Measurements from ENCODE around the gene MAML2.

Gene MAML2

DNA sequence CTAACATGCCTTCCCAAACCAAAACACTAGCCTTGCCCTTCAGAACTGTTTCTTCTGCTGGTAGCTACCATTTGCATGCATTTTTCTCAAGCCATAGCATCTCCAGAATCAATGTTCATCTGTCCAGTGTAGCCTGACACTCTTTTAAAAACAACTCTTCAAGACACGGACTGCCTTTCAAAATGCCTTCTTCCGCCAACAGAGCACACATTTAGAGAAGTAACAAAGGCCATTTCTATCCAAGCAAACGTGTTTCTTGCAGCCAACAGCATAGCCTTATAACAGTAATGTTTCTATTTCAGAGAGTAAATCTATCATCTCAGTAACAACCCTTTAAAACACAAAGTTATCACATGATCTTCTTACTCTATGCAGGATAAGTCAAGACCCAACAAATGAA lies 275.8 kb downstream of the MAML2 start:
- no peak for DNase-seq (ENCODE audit: low spot score)

DNA sequence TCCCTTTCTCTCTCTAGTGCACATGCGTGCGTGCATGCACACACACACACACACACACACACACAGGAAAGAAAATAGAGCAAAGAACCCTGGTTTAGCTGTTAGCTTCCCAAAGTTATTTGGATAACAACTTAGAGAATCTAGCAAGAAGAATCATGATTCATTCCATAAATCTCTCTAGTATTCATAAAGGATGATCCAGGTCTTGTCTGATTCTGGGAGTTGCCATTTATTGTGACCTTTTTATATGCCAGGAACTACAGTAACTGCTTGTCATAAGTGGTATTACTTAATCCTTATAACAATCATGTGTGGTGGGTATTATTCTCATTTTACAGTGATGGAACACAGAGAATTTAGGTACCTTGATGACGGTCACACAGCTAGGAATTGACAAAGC lies 277.6 kb downstream of the MAML2 start:
- DNase-seq (ENCODE audit: low spot score): no peak

DNA sequence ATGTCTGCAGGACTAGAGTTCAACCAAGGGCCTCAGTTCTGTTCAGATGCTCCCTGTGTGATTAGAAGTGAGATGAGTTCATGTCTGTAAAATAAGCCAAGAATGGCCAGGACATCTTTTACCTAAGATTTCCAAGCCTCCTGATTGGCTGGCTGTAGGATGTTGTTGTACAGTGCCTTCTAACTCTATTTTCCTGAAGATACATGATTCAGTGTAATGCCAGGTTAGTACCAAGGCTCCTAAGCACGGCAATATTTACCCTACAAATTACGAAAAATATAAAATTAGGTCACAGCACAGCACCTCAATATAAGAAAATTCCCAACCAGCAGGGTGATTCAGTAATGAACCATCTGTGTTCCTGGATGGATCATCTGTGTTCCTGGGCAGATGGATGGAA lies 279.1 kb downstream of the MAML2 start:
- no peak for DNase-seq (ENCODE audit: low spot score)

DNA sequence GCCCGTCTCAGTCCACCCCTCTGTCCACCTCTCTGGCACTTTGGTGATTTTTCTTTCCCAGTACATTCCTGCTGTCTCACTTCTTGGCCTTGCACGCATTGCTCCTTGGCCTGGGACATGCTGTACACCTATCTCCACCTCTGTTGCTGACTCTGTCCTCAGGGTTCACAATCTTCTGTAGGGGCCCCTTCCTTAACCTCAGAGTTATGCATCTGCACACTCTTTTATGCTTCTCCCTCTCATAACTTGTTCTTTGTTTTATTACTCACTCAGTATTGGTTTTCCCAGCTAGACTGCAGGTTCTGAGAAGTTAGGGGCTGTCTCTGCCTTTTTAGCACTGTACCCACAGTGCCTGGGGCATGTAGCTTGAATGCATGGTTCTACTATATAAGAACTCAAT lies 279.9 kb downstream of the MAML2 start:
- DNase-seq (ENCODE audit: low spot score): peak; percentile 27

DNA sequence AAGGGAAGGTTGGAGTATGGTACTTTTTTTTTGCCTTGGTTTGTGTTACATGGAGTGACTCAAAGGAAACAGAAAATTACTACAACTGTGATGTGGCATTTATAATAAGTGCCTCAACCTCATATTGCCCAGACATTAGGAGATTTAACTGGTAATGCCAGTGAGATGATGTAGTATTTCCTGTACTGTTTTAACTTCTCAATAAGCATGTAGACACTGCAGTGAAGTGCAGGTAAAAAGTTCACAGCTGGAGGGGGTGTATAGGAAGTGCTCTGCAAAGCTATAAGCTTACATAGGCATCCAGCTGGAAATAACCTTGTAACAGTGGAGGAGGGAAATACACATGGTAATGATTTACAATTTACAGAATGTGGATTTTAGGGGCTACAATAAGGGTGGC lies 280.9 kb downstream of the MAML2 start:
- DNase-seq (ENCODE audit: low spot score): peak; percentile 74

DNA sequence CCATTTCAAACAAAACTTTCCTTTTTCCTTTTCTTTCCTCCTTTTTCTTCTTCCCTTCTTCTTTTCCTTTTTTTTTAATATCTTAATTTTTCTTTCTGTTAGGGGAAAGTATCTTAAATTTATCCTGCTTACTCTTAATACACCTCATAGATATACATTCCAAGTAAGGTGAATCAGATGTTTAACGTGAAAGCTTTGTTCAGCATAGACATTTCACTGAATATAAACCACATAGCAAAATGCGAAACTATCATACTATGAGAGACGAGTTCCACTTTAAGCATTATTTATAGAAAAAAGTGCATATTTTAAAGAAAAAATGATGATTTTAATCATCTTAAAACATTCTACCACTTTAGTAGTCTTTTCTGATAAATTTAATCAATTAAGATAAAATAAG lies 281.3 kb downstream of the MAML2 start:
- no peak for DNase-seq (ENCODE audit: low spot score)

DNA sequence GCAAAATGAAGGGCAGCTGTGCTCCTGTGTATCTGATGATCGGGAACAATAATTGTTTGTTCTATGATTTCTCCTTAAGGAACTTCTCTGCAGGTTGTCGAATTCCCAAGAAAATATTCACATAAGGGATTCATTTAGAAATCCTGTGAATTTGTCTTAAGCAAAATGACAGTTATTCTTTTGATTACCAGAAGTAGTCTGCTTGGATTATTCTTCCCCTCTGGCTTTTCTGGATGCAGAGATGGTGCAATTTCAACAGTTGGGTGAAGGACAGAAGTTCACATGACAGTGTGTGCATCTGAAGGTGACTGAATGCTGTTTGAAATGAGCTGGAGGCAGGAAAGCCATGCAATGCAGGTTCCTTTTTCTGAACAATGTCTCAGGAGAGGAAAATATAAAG lies 281.9 kb downstream of the MAML2 start:
- DNase-seq (ENCODE audit: low spot score): no peak

DNA sequence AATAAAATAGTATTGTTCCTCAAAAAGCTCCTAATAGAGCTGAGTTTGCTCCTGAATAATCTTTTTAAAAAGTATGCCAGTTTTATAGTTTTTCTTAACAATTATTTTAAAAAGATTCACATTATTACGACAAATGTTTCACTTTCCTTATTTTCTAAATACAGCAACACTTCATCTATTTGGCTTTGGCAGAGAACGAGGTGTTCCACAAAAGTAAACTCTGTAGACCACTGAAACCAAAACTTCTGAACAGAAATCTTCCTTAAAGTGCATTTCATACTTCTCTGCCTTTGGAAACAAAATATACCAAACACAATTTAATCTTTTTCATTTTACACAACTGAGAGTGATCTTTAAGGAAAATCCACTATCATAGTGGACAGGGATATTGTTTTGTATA lies 285.5 kb downstream of the MAML2 start:
- DNase-seq (ENCODE audit: low spot score): no peak

DNA sequence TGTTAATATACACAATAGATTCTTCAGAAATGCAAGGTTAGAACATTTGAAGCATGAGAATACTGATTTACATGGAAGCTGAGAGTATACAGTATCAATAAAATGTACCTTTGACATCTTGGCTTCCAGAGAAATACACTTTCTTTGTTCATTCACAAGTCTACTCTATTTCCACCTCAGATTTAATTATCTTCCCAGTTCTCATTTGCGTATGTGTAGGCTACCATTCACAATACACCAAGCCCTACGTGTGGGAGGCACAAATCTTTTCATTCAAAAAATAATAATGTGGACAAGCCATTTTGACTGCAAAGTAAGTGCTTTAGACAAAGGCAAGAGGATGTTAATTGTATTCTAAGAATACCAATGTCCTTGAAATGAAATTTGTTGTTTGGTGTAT lies 286.4 kb downstream of the MAML2 start:
- no peak for DNase-seq (ENCODE audit: low spot score)

DNA sequence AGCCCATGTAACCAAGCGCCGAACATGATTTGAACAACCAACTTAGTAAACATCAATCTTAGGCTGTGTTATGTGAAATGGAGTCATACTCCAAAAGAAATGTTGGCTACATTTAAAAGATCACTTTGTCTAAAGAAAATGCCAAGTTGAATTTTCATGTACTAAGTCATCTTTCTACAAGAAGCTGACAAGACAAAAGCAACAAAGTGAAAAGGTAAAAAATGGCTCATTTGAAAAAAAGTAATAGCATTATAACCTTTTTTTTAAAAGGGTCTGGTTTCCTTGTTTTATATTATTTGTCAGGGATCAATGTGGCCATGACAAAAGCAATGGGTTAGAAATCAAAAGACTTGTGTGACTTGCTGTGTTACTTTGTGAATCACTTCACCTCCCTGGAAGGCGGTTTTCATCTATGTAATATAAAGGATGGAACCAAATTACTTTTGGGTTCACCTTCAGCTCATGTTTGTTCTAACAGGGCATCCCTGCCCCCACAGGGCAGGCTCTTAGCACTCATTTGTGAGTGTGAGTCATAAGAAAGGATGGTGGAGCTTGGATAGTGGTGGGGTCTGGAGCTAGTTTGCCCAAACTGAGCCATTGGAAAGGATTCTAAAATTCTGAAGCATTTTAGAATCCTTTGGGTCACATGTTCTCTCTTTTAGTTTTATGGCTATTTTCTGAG lies 287.1 kb downstream of the MAML2 start:
- peak; percentile 34 for DNase-seq (ENCODE audit: low spot score)

DNA sequence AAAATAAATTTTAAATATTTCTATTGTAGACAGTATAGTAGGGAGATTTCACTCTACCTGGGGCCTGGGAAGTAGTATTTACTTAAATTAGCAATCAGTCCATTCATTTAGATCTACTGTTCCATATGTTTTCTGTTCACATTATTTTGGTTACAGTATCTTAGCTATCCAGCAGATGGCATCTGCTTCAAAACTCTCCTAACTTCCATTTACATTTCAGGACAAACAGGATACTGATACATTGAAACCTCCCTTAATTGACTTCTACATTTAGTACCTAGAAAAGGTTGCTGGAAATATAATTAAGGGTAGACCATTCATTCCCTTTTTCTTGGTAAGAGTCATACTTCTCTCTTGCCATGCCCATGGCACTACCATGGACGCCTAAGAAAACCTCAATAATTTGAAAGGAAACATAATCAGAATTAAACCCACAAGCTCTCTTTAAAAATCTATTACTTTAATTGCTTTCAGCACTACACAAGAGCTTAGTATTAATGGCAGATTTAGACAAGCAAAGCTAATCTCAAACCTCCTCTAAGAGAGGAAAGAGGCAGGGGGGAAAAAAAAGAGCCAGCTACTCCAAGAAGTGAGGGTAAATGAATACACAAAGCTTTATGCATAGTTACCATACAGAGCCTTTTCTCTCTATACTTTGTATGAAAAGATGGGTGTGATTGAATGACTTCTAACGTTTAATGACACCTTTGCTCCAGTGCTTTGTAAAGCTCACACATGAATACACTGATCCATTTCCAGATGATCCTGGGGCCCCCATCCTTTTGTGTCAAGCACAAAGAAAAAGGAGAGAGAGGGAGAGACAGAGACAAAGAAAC lies 287.9 kb downstream of the MAML2 start:
- peak; percentile 35 for DNase-seq (ENCODE audit: low spot score)

DNA sequence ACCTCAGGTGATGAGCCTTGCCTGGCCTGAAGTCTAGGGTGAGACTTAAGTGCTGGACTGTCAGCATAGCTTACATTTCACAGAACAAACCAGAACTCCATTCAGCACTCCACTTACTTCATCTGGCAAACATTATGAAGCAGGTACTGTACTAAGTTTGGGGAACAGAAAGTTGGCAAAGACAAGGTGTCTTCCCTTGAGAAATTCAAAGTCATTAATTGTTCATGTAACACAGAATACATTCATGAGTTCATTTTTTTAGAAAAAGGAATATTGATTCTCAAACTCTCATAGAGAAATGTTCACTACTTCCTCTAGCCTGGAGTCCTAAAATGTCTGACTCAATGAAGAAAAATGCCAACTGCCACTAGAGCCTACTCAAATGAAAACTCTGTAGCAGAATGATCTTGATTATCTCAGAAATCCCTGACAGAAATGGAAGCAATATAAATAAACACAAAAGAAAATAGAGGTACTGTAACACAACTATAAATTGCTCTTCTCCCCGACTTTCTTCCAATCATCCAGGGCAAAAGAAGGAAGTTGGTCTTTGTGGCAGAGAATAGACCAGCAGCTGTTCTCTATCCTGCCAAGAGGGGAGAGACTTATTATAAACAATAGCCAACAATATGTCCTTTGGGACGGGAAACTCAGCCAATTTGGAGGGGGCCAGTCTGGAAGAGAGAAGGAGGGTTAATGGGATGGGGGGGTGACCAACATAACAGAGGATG lies 289.9 kb downstream of the MAML2 start:
- DNase-seq (ENCODE audit: low spot score): no peak

DNA sequence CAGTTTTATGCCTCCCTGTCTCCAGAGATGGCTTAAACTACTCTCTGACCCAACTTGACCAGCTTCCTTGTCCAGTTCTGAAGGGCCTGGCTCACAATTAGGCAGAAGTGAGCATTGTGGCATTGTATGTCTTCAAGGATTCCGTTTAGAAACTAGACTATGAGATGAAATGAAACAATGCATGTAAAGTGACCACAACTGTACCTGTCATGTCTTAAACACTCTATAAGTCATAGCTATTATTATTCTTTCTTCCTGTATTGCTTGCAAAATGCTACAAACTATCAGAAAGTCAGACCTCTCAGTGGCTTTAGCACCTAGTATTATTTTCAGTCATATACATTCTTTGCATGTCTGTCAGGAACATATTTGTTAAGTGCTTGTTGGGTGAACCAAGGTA lies 291.2 kb downstream of the MAML2 start:
- DNase-seq (ENCODE audit: low spot score): peak; percentile 58

DNA sequence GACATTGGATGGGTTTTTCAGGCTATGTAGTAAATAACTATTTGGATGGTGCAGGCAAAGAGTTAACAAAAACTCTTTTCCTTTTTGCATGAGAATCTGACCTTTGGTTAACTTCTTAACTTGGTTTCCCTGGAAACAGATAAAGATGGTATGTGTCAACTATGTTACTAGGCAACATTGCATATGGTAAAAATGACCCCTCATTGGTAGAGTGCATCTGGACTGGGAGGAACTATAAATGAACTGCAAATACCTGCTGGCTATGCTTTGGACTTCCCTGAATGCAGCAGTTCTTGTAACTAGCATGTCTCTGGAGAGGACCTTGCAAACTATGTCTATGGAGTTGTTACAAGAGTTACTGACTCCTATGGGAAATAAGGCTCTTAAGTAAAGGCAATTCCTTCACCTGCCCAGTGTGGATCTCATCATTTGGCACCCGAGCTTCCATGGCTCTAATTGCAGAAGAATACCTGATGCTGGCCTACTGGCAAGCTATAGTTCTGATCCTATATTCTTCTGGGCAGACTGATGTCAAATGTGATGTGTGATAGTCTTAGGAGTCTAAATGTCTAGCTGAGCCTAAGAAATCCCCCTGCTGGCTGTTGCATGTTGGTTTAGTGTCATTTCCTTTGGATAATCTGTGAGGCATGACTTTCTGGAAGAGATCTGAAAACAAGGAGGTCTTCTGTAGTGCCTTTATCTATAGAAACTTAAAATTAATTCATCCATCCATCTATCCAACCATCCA lies 292.4 kb downstream of the MAML2 start:
- DNase-seq (ENCODE audit: low spot score): no peak

DNA sequence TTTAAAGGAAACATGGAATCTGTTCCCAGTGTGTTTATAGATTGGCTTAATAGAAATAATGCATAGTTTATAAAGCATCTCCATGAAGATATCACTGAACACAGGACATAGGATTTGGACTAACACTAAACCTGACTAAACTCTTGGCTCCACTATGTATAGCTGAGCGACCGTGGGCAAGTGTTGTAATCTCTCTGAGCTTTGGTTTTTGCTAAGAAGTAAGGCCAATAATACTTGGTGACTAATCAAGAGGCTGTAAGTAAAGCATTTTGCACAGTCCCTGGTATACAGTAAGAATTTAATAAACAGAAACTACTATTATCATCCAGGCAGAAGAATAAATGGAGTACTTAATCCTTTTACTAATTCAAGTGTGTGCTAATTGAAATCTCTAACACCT lies 293.6 kb downstream of the MAML2 start:
- DNase-seq (ENCODE audit: low spot score): no peak

DNA sequence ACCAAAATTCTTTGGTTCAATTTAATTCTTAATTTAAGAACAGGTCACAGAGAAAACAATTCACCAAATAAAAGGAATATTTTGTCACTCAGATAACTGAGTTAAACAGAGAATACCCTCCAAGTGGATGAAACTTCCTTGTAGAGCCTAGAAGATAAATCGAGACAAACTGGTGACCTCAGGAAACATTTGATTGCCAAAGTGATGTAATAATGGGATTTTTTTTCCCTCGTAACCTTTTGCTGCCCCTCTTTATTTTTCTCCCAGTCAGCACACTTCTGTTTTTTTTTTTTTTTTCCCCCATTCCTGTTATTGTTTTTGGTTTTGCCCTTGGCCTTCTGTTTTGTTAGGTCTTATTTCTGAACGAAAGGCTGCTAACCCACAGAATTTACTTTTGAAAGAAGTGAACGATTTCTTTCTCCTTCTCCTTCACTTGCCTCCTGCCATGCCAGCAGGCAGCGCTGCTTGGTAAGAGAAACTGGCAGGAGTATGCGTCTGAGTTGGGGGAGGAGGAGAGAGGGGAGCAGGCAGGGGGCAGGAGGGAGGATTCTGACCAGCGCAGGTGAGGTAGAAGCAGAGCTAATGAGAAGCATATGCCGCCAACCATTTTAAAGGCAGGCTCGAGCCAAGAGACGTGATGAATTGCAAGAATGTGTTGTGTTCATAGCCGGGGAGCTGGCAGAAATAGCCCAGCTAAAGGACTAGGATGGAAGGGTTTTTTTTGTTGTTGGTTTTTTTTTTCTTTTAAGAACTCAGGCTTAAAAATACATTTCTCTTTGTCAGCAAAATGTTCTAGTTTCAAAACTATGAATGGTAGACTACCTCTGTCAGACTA lies 297.2 kb downstream of the MAML2 start:
- DNase-seq (ENCODE audit: low spot score): no peak

DNA sequence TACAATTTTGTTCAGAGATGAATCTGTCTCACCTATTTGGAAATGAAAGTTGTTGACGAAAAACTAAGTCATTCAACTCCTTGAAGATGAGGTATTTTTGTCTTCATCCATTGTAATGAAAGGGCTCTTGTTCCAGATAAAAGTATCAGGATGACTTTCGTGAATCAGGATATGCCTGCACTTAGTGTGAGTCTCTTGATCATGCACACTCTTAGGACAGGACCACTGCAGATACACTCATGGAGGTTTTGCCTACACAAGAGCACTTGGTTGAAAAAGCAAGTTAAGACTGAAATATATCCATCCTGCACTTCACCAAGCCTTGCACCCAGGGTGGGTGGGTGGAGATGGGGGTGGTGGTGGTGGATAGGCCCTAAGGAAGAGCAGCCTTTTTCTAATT lies 298.2 kb downstream of the MAML2 start:
- DNase-seq (ENCODE audit: low spot score): no peak

DNA sequence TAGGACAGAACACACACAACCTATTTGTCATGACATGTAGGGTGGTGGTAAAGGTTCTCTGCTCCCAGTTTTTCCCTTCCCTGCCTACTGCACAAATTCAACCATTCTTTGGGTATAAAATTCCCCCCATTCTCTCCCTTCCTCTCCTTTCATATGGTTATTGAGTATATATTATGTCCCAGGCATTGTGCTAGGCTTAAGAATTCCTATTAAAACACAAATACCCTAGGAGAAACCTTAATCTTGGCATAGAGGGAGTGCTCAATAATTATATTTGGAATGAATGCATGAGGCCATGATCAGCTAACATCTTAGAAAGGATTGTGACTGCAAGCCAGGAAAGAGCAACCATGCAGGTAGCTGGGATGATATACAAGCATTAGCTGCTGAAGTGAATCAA lies 298.7 kb downstream of the MAML2 start:
- no peak for DNase-seq (ENCODE audit: low spot score)

DNA sequence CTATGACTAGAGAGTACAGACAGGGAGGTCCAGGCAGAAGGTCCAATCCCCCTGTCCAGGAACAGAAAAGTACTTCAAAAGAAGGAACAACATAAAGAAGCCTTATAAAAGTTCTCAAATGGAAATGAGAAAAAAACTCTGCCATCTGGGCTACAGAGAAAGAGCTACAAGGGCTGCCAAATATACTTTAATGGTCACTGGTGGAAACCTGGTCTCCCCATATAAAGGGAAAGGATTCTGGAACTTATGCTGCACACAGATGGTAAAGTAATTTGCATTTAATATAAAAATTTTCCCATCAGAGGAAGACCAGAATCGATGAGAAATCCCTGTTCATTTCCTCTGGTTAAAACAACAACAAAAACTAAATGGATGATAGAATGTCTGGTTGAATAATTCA lies 299.7 kb downstream of the MAML2 start:
- DNase-seq (ENCODE audit: low spot score): no peak

DNA sequence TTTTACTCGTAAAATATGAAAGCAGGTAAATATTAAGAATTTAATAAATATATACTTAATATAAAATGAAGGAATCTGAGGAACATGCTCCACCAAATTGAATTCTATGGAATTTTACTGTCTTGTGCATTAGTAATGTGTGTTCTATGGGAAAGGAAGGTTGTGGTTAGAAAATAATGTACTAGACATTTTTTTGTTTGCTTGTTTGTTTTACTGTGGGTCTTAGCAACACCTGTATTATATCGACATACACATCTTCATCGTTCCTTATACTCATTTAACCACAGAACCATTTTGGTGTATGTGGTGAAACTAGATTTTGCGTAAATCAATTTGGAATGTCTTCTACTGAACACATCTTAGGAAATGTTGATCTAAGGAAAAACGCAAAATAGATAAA lies 304.9 kb downstream of the MAML2 start:
- no peak for DNase-seq (ENCODE audit: low spot score)

DNA sequence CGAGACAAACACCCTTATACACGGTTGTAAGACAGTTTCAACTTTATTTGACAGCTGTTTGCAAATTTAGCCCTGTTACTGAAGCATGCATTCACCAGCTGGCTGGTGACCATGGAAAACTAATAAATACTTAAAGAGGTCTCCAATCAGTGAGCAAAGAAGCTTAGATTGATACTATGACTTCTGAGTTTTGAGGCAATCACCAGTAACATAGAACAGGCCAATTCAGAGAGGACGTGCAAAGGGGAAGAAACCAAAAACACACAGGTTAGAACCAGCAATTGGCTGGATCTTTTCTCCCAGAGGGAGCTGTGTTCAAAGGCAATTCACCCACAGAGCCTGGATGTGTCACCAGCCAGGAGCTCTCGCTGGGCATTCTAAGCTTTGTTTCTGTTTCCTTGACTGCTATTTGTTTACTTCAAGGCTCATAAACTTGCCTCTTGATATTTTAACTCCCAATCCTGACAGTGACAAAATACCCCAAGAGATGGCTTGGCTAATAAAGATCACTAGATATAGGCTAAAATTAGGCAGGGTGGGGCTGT lies 305.5 kb downstream of the MAML2 start:
- no peak for DNase-seq (ENCODE audit: low spot score)
